ENCODE measurements around the gene MAPK14.
"Not testable (repeated sequence)": the region's sequence is repeated elsewhere in the genome, so short reads cannot be mapped to it uniquely, and the experiment has no call there.

MAPK14 gene

GRCh38 chr6:36068586-36068985, 41.0 kb downstream of the MAPK14 start:
- DNase-seq (ENCODE audit: low read depth in 2 of 2) = no peak

GRCh38 chr6:36069573-36069972, 42.0 kb downstream of the MAPK14 start:
- no peak for DNase-seq (ENCODE audit: low read depth in 2 of 2)

GRCh38 chr6:36070252-36070651, 42.6 kb downstream of the MAPK14 start:
- no peak for DNase-seq (ENCODE audit: low read depth in 2 of 2)

GRCh38 chr6:36071281-36071680, 43.7 kb downstream of the MAPK14 start:
- no peak for DNase-seq (ENCODE audit: low read depth in 2 of 2)

- DNase-seq (ENCODE audit: low read depth in 2 of 2) = no peak
Measured at GRCh38 chr6:36071714-36072113, 44.1 kb downstream of the MAPK14 start.

GRCh38 chr6:36072681-36073080, 45.1 kb downstream of the MAPK14 start:
- no peak for DNase-seq (ENCODE audit: low read depth in 2 of 2)

GRCh38 chr6:36073587-36073986, 46.0 kb downstream of the MAPK14 start:
- no peak for DNase-seq (ENCODE audit: low read depth in 2 of 2)

- DNase-seq (ENCODE audit: low read depth in 2 of 2) = no peak
Measured at GRCh38 chr6:36075656-36076055, 48.0 kb downstream of the MAPK14 start.

- no peak for DNase-seq (ENCODE audit: low read depth in 2 of 2)
Measured at GRCh38 chr6:36076178-36077063, 48.8 kb downstream of the MAPK14 start.

- no peak for DNase-seq (ENCODE audit: low read depth in 2 of 2)
Measured at GRCh38 chr6:36078159-36078558, 50.6 kb downstream of the MAPK14 start.

GRCh38 chr6:36079601-36080000, 52.0 kb downstream of the MAPK14 start:
- no peak for DNase-seq (ENCODE audit: low read depth in 2 of 2)

- no peak for DNase-seq (ENCODE audit: low read depth in 2 of 2)
Measured at GRCh38 chr6:36082318-36082717, 54.7 kb downstream of the MAPK14 start.

- DNase-seq (ENCODE audit: low read depth in 2 of 2) = no peak
Measured at GRCh38 chr6:36083446-36083845, 55.8 kb downstream of the MAPK14 start.

- DNase-seq (ENCODE audit: low read depth in 2 of 2) = not testable (repeated sequence)
Measured at GRCh38 chr6:36088204-36088603, 60.6 kb downstream of the MAPK14 start.

- no peak for DNase-seq (ENCODE audit: low read depth in 2 of 2)
Measured at GRCh38 chr6:36089048-36089447, 61.4 kb downstream of the MAPK14 start.

GRCh38 chr6:36094238-36094637, 66.6 kb downstream of the MAPK14 start:
- no peak for DNase-seq (ENCODE audit: low read depth in 2 of 2)

GRCh38 chr6:36094753-36095496, 67.3 kb downstream of the MAPK14 start:
- peak; percentile 30 for DNase-seq (ENCODE audit: low read depth in 2 of 2)

GRCh38 chr6:36095497-36096391, 68.1 kb downstream of the MAPK14 start:
- no peak for DNase-seq (ENCODE audit: low read depth in 2 of 2)

- DNase-seq (ENCODE audit: low read depth in 2 of 2) = no peak
Measured at GRCh38 chr6:36098253-36098919, 70.8 kb downstream of the MAPK14 start.

- no peak for DNase-seq (ENCODE audit: low read depth in 2 of 2)
Measured at GRCh38 chr6:36098920-36099647, 71.5 kb downstream of the MAPK14 start.
